AML-193 (cell line): Measurements from ENCODE around the gene SPRTN.
"Not testable (repeated sequence)": the region's sequence is repeated elsewhere in the genome, so short reads cannot be mapped to it uniquely, and the experiment has no call there.

Experiments
- DNase-seq, 2 experiments: peaks; one replicate each; lab custom pipeline; 2025; lab: John Stamatoyannopoulos, UW

SPRTN gene

DNA sequence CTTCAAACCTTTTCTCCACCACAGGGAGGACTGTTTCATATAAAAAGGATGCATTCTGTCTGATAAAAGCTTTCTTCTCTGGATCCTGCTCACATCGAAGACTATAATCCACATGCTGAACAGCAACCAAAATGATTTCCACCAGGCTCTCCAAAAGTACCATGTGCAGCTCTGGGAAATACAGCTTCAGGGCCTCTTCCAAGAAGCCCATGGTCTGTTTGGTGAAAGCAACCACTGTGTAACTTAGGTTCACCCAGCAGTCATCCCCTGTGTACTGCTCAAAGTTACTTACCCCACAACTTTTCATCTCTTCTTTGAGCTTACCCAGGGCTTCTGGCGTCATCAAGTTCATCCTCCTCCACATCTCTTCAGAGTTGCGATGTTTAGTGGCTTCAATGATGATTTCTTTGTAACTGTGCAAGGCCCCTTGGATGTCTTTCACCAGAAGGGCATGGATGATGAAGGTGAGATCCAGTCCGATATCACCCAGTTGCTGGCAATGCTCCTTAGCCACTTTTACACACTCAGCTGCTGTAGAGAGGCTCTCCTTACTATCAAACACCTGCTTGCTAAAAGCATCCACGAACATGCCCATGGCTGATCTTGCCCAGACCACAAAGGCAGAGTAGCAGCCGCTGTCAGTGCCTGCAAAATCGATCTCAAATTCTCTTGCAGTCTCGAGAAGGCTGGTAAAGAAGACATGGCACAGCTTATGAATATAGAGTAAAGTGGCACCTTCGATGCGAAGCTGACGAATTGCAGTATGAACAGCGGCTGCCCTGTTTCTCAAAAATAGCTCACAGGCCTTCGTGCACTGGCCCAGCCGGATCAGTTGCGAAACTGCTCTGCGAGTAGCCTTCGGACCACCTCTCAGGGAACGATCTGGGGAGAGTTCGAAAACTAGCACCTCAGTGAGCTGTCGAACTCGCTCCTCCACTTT lies 2.2 kb upstream of the SPRTN start:
- DNase-seq = no peak

DNA sequence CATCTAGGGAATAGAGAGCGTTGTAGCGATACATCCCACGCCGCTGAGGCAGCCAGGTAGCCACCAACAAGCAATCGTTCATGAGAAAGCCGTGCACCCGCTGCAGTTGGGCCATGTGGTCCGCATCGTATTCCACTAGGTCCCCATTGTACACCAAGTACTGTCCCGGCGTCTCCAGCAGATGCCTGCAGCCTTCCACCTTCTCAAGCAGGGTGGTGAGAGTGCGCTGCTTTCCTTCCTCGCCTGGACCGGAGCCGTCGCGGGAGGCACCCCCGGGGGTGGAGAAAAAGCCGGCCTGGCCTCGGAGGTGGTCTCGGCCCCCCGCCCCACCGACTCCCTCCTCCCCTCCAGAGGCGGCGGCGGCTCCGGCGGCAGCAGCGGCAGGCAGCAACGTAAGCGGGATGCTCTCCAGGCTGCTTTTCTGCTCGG lies 1.0 kb upstream of the SPRTN start:
- DNase-seq = no peak

DNA sequence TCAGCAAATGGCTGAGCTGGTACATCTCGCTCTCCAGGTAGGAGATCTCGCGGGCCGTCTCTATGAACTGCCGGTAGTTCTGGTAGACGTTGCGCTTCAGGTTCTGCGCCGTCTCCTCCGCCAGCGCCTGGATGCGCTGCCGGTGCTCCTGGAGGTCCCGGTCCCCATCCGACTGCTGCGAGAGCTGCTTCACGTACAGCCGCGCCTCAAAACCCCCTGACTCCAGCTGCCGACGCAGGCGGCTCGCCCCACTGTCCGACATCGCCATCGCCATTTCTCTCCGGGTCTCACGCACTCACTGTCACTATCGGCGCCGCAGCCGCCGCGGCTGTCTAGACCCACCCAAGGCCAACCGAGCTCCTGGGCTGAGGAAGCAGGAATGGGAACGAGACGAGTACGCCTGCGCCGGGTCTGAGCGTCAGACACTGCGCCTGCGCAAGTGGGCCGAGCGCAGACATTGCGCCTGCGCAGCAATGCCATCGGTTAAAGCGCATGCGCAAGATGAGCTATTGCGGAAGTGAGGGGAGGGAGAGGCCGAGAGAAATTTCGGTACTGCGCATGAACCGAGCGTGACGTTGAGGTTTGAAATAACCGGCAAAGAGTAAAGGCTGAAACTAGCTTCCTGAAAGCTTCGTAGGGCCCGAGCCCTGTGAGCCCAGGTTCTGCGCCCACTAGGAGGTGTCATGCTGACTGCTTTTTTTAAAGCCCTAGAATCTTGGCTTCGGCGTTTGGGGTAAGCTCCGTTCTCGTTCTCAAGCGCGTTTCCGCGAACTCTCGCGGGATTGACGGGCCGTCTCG lies 422 bp upstream of the SPRTN start, which contains the start of gene EXOC8:
TSS of gene EXOC8 (minus strand) at position 381 of the 798 bp plus-strand sequence. CDS start at position 274, 107 bp downstream.
- peak; percentile 91 to 93 for DNase-seq

DNA sequence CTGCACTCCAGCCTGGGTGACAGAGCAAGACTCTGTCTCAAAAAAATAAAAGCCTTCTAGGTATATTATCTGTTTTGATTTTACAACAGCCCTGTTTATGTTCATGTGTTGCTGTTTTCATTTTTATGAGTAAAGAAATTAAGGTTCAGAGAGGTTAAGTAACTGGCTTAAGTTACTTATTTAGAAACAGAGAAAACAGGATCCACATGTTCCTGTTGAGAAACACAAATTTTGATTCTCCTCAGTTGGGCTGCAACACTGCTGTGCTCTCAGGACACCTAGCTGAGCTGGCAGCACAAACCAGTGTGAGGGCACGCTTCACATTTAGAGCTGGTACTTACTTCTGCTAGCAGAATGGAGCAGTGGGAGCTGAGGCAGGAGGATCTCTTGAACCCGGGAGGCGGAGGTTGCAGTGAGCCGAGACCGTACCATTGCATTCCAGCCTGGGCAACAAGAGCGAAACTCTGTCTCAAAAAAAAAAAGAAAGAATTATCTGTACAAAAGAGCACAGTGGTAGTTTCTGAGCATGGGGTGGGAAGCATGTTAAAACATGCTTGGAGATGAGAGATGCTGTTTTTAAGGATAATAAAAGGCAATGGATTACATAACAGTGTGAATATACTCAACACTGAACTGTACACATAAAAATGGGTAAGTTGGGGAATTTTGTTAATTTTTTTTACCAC lies 2.4 kb downstream of the SPRTN start:
- no peak for DNase-seq

DNA sequence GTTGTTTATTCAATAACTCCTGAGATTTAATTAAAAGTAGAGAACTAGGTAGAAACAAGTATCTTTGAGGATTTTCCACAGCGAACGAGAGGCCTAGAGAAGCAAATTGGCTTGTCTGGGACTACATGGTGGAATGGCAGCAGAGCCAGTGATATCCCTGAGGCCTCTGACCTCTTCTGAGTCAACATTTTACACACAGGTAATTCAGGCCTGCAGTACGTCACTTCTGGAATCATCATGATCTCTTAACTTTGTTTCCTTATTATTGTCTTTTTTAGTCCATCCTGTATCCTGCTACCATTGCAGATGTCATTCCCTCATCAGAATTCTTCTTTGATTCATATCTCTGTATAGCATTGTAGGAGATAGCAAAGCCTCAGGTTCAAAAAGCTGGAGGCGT lies 9.9 kb downstream of the SPRTN start:
- DNase-seq = no peak

DNA sequence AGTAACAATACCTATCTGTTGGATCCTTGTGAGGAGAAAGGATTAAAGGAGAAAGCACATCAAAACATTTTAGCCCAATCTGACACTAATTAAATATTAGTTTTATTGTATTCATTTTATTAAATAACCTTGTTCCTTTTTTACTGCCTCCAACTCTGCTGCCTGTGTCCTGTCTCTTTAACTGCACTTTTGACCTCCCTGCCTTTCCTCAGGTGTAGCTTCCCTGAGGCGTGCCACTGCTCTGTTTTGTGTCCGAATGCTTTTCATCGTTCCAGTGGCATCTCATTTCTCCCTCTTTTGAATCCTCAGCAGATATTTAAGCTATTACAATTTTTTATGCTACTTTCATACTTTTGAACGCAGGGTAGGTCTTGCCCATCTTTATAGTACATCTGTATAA lies 10.3 kb downstream of the SPRTN start:
- no peak for DNase-seq

DNA sequence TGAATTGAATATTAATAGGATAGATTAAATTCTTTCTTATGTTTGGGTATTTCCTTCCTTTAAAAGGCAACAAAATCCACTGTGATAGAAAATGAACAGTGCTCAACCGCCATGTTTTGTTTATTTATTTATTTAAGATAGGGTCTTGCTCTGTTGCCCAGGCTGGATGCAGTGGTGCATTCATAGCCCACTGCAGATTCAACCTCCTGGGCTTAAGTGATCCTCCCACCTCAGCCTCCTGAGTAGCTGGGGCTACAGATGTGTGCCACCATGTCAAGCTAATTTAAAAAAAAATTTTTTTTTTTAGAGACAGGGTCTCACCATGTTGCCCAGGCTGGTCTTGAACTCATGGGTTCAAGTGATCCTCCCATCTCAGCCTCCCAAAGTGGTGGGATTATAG lies 10.8 kb downstream of the SPRTN start:
- DNase-seq = not testable (repeated sequence)

DNA sequence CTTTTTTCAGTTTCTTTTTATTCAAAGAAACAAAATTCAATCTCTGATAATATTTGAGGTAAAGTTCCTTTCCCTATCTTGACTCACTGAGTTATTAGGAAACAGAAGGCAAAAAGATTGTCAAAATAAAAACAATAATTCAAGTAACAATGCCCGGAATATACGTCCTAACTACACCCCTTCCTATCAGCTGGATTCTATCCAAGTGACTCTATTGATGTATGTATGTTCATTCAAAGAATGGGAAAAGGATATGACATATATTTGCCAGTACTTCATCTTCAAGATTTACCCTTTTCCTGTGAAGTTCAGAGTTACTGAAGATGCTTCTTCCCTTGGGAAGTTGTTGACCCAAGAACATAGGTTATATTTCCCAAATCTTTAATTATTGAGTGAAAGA lies 13.7 kb downstream of the SPRTN start:
- no peak for DNase-seq

DNA sequence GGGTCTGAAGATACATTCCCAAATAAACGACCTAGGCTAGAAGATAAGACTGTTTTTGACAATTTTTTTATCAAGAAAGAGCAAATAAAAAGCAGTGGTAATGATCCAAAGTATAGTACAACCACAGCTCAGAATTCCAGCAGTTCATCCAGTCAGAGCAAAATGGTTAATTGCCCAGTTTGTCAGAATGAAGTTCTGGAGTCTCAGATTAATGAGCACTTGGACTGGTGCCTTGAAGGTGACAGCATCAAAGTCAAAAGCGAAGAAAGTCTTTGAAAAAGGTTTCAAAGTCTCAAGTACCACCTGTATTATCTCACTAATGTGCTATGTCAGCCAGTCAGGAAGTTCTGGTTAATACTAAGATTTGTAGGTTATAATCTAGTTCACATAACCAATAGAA lies 15.0 kb downstream of the SPRTN start:
- no peak for DNase-seq

DNA sequence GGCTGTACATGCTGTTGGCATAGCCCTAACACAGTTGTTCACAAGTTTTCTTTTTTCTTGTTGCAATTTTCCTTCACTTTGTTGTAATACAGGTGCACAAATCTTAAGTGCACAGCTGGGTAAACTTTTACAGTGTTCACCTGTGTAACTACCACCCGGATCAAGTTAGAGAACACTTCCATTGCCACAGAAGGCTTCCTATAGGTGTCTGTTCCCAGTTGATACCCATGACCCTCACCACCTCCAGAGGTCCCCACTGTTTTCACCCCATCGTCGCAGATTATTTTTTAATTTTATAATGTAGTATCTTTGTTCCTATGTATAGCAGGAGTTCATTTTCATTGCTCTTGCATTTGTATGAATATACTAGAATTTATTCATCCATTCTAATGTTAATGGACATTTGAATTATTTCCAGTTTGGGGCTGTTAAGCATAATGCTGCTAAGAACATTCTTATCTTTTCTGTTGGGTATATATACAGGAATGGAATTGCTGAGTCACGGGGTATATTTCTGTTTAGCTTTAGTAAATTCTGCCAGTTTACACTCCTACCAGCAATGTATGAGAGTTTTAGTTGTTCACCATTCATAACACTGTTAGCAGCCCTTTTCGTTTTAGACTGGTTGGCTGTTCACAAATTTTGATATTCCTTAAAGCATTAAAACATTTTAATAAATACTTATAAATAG lies 16.4 kb downstream of the SPRTN start:
- DNase-seq = no peak

DNA sequence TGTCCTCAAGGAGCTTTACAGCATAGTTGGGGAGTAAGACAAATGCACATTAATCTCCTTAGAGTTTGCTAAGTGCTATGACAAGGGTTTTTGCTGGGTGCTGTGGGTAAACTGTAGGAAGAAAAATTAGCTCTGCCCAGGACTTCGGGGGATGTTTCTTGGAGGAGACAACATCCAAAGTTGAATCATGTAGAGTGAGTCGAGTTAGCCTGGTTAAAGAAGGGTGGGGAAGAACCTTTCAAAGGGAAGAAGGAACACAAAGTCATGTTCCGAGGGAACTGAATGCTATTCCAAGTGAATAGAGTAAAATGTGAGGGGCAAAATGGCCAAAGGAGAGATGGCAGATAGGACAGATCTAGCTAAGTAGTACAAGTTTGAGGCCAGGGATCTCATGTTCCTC lies 17.1 kb downstream of the SPRTN start:
- no peak for DNase-seq

DNA sequence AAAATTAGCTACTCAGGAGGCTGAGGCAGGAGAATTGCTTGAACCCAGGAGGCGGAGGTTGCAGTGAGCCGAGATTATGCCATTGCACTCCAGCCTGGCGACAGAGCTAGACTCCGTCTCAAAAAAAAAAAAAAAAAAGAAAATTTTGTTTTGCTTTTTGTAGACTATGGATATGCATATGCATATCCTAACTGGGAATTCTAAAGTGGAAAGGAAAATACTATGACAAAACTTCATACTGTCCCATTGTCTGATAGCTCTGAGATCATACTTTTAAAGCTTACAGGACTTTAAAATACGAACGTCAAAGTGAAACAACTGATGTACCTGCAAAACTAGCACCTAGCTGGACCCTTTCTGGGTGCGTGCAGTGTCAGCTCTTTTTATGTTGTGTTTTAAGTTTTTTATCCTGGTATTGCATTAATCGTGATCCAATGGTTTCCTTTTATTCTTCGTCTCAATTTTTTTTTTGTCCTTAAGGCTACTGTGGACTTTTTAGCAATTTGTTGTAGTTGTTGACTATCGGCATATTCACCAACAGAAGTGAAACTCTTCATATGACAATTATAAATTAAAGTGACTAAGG lies 19.2 kb downstream of the SPRTN start:
- no peak for DNase-seq

DNA sequence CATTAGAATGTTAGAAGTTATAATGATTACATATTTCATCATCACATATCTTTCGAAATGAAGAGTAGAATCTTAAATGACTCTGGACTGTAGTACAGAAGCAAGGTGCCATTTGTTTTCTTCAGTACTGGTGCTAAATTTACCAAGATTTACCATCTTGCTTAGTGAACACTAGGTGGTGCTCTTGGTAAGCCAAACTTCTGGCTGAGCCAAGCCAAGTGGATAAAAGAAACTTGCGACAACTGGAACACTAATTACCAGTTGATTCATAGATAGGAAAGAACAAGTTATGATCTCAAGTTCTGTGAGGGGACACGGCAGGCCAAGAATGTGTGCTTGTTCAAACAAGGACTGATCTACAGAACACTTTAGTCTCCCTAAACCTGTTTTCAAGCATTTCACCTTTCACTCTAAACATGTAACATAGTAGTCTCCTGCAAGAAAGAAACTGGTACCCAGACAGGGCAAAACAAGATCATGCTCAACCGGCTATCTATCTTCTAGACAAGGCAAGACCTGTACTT lies 19.8 kb downstream of the SPRTN start:
- peak; percentile 77 to 78 for DNase-seq

DNA sequence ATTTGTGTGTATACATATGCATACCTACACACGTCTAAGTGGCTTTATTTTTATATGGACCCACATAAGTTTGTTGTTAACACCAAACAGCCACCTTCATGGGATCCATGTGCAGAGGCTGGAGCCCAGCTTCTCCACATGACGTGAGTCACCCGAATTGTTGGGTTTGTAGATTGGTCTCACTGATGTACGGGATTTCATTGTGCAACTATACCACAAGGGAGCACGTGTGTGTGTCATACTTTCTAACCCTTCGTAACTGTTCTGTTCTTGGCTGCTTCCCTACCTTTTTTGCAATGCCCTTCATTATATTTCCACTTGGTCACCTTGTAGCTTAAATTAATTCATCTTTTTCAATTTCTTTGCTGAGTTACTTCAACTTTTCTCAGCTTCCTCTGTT lies 21.0 kb downstream of the SPRTN start:
- peak; percentile 92 to 93 for DNase-seq

DNA sequence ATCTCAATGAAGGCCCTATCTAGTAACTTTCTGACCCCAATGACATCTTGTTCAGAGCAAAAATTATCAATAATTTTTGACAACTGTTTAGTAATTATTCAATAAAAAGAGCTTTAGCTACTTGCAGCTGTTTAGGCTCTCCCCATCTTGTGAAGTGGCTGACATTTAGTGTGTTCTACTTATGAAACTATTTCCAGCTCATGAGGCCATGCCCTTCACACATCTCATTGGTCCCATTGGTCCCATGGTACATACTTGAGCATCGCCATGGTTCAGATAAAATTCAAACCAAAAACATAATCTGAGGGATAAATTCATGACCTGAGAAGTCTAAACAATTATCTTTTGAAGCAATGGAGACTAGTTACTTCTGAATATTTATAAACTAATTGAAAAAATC lies 24.2 kb downstream of the SPRTN start:
- DNase-seq = no peak

DNA sequence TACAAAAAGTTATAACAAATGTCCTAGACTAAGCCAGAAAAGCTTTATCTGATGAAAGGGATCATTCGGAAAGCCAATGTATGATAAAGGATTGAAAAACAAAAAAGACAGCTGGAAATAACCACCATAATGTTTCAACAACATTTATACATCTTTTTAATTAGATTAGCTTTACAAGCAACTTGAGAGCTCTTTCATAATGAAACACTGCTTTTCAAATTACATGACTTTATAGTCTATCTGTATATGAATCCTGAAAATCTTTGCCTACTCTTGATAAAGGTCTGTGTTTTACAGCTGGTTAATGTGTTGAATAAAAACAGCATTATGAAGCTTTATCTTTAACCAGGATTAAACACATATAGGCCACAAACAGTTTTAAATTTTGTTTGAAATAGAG lies 25.5 kb downstream of the SPRTN start:
- no peak for DNase-seq

DNA sequence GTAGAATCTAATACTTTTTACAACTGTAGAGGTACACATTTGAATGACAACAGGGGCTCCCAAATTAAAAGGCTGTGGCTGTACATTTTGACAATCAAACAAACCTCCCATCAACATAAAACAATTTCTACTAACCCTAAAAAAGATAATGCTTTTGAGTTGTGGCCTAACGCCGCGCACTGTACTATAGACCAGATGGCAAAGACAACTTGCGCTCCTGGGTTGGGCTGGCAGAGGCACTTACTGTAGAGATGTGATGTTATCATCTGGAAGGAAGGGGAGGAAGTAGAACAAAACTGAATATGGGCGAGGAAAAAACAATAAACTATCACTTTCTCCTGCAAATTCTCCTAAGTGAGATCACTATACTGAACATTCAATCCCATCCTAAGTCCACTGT lies 26.1 kb downstream of the SPRTN start:
- DNase-seq = no peak

DNA sequence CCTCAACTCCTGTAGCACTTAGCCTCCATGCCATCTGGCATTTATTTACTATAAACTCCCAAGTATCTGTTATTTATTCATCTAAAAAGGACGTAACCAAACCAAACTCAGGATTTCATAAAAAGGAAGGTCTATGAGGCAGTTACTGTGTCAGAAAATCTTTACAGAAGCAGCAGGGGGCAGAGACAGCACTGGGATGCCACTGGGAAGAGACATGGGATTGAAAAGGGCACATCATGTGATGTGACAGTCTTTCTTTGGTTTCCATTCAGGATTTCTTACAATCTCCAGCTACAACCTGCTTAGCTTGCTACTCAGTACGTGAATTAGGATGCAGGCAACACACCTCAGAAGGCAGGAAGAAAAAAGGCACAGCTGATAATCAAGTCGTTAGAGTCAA lies 31.2 kb downstream of the SPRTN start:
- DNase-seq = no peak

DNA sequence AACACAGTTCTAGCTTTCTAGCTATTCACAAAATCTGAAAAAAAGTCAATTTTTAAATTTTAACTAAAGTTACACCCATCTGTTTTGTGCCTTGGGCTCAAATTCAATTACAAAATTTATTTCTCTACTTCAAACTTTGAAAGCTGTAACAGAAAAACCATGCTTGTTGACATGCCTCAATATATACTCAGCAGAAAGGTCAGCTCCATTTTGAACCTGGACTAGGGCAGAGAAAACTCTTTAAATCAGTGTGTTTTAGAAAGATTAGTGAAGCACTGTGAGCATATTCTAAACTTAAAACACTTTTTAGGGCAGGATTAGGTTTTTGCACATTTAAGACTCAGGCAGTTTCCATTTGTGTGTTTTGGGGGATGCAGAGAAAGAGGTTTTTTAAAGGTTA lies 34.4 kb downstream of the SPRTN start:
- DNase-seq = no peak

DNA sequence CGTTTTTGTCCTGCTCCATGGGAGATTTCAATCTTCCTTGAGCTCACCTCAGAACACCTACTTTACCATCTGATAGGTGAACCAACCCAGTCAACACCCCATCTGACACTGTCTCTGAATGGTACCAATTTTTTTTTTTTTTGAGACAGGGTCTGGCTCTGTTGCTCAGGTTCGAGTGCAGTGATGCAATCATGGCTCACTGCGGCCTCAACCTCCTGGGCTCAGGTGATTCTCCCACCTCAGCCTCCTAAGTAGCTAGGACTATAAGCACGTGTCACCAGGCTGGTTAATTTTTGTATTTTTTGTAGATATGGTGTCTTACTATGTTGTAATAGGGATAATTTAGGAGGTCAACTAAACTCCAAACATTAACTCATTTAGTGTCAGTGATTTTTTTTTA lies 36.3 kb downstream of the SPRTN start:
- no peak for DNase-seq

DNA sequence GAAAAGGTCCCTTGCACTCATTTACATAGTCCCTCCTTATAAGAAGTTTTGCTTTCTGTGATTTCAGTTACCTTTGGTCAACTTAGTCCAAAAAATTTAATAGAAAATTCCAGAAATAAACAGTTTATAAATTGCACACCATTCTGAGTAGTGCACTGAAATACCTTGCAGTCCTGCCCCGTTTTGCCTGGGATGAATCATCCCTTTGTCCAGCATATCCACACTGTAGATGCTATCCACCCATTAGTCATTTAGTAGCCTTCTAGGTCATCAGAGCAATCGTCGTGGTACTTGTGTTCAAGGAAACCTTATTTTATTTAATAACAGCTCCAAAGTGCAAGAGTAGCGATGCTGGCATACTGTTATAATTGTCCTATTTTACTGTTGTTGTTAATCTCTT lies 38.0 kb downstream of the SPRTN start:
- no peak for DNase-seq
